ENCODE data around the gene CD22. TPM values are rescaled to one million over a fixed set of nuclear protein-coding genes. Genes with fewer than 3 reads are reported as not detected.

Gene CD22
- total RNA-seq, 1 donor from 2014 or later = not detected

GRCh38 chr19:35293808-35294207 is 35.2 kb upstream of the CD22 start:
- Histone ChIP-seq H3K9me3 (replicated peaks) (no peaks in the 10 kb centered on the region), H3K36me3 (no peaks in the 10 kb centered on the region), H3K4me3 (no peak overlapping the region), H3K27me3 (ENCODE audit: low read depth) (peaks cover 78% of the 10 kb centered on the region), H3K27ac (replicated peaks) (no peak overlapping the region), H3K4me1 (no peaks in the 10 kb centered on the region)
- TF ChIP-seq, protein P1, sequence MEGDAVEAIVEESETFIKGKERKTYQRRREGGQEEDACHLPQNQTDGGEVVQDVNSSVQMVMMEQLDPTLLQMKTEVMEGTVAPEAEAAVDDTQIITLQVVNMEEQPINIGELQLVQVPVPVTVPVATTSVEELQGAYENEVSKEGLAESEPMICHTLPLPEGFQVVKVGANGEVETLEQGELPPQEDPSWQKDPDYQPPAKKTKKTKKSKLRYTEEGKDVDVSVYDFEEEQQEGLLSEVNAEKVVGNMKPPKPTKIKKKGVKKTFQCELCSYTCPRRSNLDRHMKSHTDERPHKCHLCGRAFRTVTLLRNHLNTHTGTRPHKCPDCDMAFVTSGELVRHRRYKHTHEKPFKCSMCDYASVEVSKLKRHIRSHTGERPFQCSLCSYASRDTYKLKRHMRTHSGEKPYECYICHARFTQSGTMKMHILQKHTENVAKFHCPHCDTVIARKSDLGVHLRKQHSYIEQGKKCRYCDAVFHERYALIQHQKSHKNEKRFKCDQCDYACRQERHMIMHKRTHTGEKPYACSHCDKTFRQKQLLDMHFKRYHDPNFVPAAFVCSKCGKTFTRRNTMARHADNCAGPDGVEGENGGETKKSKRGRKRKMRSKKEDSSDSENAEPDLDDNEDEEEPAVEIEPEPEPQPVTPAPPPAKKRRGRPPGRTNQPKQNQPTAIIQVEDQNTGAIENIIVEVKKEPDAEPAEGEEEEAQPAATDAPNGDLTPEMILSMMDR (IDR thresholded peaks at IDR 0.05; ENCODE audit: borderline replicate concordance) = no peak
- intact Hi-C loops (cut with micrococcal nuclease) = no loop called here
- no peak for DNase-seq

DNA sequence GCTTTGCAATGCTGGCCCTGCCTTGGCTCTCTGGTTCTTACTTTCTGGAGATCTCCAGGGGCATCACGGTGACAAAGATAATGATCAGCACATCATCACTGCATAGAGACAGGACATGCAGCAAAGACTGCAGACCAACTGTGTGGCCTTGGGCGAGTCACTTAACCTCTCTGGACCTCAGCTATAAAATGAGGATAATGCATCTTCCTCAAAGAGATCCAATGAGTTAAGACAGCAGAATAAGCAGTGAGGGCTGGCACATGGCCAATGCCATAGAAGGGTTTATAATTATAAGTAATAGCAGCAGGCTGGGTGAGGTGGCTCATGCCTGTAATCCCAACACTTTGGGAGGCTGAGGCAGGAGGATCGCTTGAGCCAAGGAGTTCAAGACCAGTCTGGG is 34.7 kb upstream of the CD22 start:
- intact Hi-C loops (cut with micrococcal nuclease) = no loop called here
- TF ChIP-seq, protein P1 (IDR thresholded peaks at IDR 0.05; ENCODE audit: borderline replicate concordance) = no peak
- Histone ChIP-seq H3K27ac (replicated peaks) (no peak overlapping the region), H3K27me3 (ENCODE audit: low read depth) (peaks cover 78% of the 10 kb centered on the region), H3K4me3 (no peak overlapping the region), H3K9me3 (replicated peaks) (no peaks in the 10 kb centered on the region), H3K36me3 (no peaks in the 10 kb centered on the region), H3K4me1 (no peaks in the 10 kb centered on the region)
- DNase-seq = no peak

- H3K4me1 ChIP-seq = no peaks in the 10 kb centered on the region
- TF ChIP-seq, protein P1 (IDR thresholded peaks at IDR 0.05; ENCODE audit: borderline replicate concordance) = no peak
- H3K9me3 ChIP-seq (replicated peaks) = no peaks in the 10 kb centered on the region
- intact Hi-C loops (cut with micrococcal nuclease) = no loop called here
- no peaks in the 10 kb centered on the region for H3K36me3 ChIP-seq
- no peak overlapping the region for H3K27ac ChIP-seq (replicated peaks)
- H3K27me3 ChIP-seq (ENCODE audit: low read depth) = peaks cover 84% of the 10 kb centered on the region
- H3K4me3 ChIP-seq = no peak overlapping the region
- no peak for DNase-seq
Measured at GRCh38 chr19:35294859-35295791, 33.9 kb upstream of the CD22 start.

DNA sequence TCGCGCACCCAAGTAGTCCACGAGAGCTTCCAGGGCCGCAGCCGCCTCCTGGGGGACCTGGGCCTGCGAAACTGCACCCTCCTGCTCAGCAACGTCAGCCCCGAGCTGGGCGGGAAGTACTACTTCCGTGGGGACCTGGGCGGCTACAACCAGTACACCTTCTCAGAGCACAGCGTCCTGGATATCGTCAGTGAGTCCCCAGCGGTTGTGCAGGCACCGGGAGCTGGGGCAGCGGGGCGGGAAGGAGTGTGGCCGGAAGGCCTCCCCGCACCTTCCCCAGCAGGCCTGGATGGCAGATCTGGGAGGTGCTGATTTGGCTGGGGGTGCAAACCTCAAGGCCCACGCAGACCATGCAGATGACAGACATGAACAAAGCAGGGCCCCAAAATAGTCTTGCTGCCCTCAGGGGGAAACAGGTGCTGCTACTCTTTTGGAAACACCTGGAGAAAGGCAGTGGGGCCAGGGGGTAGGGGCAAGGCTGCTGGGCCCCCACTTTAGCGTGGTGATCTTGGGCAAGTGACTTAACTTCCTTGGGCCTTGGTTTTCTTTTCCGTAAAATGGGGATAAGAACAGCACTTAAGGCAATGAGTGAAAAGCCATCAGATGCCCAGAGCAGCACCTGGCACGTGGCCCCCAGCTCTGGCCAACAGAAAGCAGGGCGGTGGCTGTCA is 33.1 kb upstream of the CD22 start:
- Histone ChIP-seq H3K4me1 (no peaks in the 10 kb centered on the region), H3K27me3 (ENCODE audit: low read depth) (peaks cover 85% of the 10 kb centered on the region), H3K36me3 (no peaks in the 10 kb centered on the region), H3K9me3 (replicated peaks) (no peaks in the 10 kb centered on the region), H3K4me3 (no peak overlapping the region), H3K27ac (replicated peaks) (no peak overlapping the region)
- TF ChIP-seq, protein P1 (IDR thresholded peaks at IDR 0.05; ENCODE audit: borderline replicate concordance) = no peak
- no peak for DNase-seq
- intact Hi-C loops (cut with micrococcal nuclease) = no loop called here

DNA sequence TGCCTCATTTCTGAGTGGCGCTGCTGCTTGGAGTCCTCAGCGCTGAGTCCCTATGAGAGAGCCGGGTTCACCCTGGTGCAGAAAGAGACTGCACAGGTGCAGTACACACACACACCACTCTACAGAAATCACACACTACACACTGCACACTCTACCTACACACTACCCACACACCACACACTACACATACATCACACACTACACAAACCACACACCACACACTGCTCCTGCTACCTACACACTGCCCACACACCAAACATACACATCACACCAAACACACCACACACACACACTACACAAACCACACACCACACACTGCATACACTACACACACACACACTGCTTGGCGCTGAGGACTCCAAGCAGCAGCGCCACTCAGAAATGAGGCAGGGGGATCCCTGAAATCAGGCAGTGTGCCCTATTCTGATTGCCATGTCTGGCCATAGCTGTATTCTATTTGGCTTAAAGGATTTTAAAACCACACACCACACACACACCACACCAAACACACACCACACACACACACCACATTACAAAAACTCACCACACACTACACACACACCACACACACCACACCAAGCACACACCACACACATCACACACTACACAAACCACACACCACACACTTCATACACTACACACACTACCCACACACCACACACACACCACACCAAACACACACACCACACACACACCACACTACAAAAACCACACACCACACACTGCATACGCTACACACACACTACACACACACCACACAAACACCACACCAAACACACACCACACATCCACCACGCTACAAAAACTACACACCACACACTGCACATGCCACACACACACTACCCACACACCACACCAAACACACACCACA is 32.1 kb upstream of the CD22 start:
- Histone ChIP-seq H3K4me1 (no peaks in the 10 kb centered on the region), H3K27me3 (ENCODE audit: low read depth) (peaks cover 85% of the 10 kb centered on the region), H3K4me3 (no peak overlapping the region), H3K36me3 (no peaks in the 10 kb centered on the region), H3K9me3 (replicated peaks) (no peaks in the 10 kb centered on the region), H3K27ac (replicated peaks) (no peak overlapping the region)
- intact Hi-C loops (cut with micrococcal nuclease) = no loop called here
- no peak for DNase-seq
- TF ChIP-seq, protein P1 (IDR thresholded peaks at IDR 0.05; ENCODE audit: borderline replicate concordance) = no peak
